H7 (cell line): ENCODE results near the gene RALGAPA2. TPM values are rescaled to one million over a fixed set of nuclear protein-coding genes. Genes with fewer than 3 reads are reported as not detected.

Source experiments
- DNase-seq: peaks from one replicate; pipeline ENCODE4 v3.0.0; 2012
- H3K27me3 ChIP-seq: 2 replicates; pipeline ENCODE4 v1.6.0; 2011; ENCODE audit warnings: mild to moderate bottlenecking, low read length; ENCODE audit not compliant: control insufficient read depth, insufficient read depth
- H3K36me3 ChIP-seq: replicated peaks from 2 replicates; pipeline ENCODE4 v1.5.1; 2011; ENCODE audit warnings: low read length; ENCODE audit not compliant: control insufficient read depth, insufficient read depth
- H3K4me3 ChIP-seq: 2 replicates; pipeline ENCODE4 v1.5.1; 2011; ENCODE audit warnings: low read depth, mild to moderate bottlenecking, control low read depth, low read length, moderate library complexity; ENCODE audit not compliant: insufficient read depth
- total RNA-seq: library from RNA; depleted of rRNA; stranded (reverse); fragments of >200 nt; shearing (Covaris generic); gene quantifications from 2 replicates; pipeline ENCODE4 v1.2.3, GENCODE V29; 2014

Gene RALGAPA2
- total RNA-seq, 1 experiment from 2014 or later: 6.1 TPM

DNA sequence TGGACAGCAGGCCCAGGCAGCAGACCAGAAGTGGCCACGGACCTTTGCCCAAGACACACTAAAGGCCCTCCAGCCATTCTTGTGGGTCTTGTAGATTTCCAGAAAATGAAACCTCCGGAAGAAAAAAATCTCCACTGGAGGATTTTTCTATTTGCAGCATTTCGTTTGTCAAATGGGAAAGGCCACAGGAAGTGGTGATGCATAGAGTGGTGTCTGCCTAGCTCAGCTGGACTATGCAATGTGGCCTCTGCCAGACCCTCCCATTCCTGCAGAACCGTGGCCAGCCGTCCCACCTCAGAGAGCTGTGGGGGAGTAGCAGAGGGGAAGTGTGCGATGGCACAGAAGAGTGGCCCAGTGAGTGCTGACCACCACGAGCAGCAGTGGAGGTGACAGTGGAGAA lies 368.5 kb downstream of the RALGAPA2 start:
- no peak overlapping the region for H3K4me3 ChIP-seq
- H3K27me3 ChIP-seq: no peaks in the 10 kb centered on the region
- no peak for DNase-seq
- H3K36me3 ChIP-seq: no peaks in the 10 kb centered on the region
